GM15510 (cell line): Measurements from ENCODE around the gene PMEPA1.

Experiments used
- POLR2A ChIP-seq: IDR thresholded peaks from 3 replicates; pipeline ENCODE4 v1.6.1; 2011; ENCODE audit warnings: borderline replicate concordance; ENCODE audit not compliant: insufficient read length; ENCODE audit errors: extremely low read depth

The PMEPA1 gene

GRCh38 chr20:57667924-57668782 is 41.7 kb downstream of the PMEPA1 start:
- no peak for TF ChIP-seq POLR2A

GRCh38 chr20:57667388-57667787 is 42.4 kb downstream of the PMEPA1 start:
- no peak for TF ChIP-seq POLR2A

GRCh38 chr20:57666834-57667157 is 43.0 kb downstream of the PMEPA1 start:
- no peak for TF ChIP-seq POLR2A

- no peak for TF ChIP-seq POLR2A
These were observed 43.5 kb downstream of the PMEPA1 start for GRCh38 chr20:57666106-57666833.

GRCh38 chr20:57665589-57665971 is 44.2 kb downstream of the PMEPA1 start:
- TF ChIP-seq POLR2A: no peak

- TF ChIP-seq POLR2A: no peak
These were observed 44.8 kb downstream of the PMEPA1 start for GRCh38 chr20:57664924-57665588.

GRCh38 chr20:57664476-57664875 is 45.3 kb downstream of the PMEPA1 start:
- no peak for TF ChIP-seq POLR2A

GRCh38 chr20:57663681-57664451 is 45.9 kb downstream of the PMEPA1 start:
- no peak for TF ChIP-seq POLR2A

GRCh38 chr20:57663241-57663640 is 46.6 kb downstream of the PMEPA1 start:
- TF ChIP-seq POLR2A: no peak

- TF ChIP-seq POLR2A: no peak
These were observed 47.2 kb downstream of the PMEPA1 start for GRCh38 chr20:57662456-57663240.

- TF ChIP-seq POLR2A: no peak
These were observed 47.9 kb downstream of the PMEPA1 start for GRCh38 chr20:57661746-57662455.

GRCh38 chr20:57660922-57661745 is 48.7 kb downstream of the PMEPA1 start:
- TF ChIP-seq POLR2A: no peak
